Body of pancreas (tissue), 4 donors: Measurements from ENCODE around the gene ENO3. TPM values are rescaled to one million over a fixed set of nuclear protein-coding genes. Genes with fewer than 3 reads are reported as not detected.
A peak's percentile ranks its signal among the peaks of the same experiment; 100 is the strongest.

ENCODE experiments used
- ATAC-seq: fragments of 150-250 bp; one replicate; pipeline ENCODE4 v1.9.1; 2016
- DNase-seq, 4 donors: peaks; one replicate each; pipeline ENCODE4 v3.0.0-alpha.2; 2019
- H3K27ac ChIP-seq, 4 donors: fragments of 200-600 bp; sonication (generic); 1 replicate in 3 of 4; 2 replicates in 1 of 4; pipeline versions ENCODE4 v1.5.1 to v1.6.1; 2016 to 2019; ENCODE audit warnings: mild to moderate bottlenecking in 1 of 4, mixed read lengths in 1 of 4, moderate library complexity in 1 of 4
- H3K27me3 ChIP-seq, 2 donors: fragments of 200-600 bp; sonication (generic); one replicate each; pipeline ENCODE4 v1.6.0; 2016; ENCODE audit warnings: mild to moderate bottlenecking in 1 of 2
- H3K36me3 ChIP-seq, 2 donors: fragments of 200-600 bp; sonication (generic); replicated peaks in 1 of 2; 2 replicates each; pipeline ENCODE4 v1.5.1; 2016; ENCODE audit warnings: low read depth in 2 of 2; ENCODE audit not compliant: insufficient read depth in 1 of 2
- H3K4me1 ChIP-seq: fragments of 200-600 bp; sonication (generic); one replicate; pipeline ENCODE4 v1.6.0; 2016
- H3K4me3 ChIP-seq, 2 donors: fragments of 200-600 bp; sonication (generic); 1 replicate in 1 of 2; 2 replicates in 1 of 2; pipeline ENCODE4 v1.5.1; 2016 to 2019
- H3K9me3 ChIP-seq, 3 donors: fragments of 200-600 bp; sonication (generic); 1 replicate in 2 of 3; 2 replicates in 1 of 3; pipeline ENCODE4 v1.5.1; 2016
- POLR2A ChIP-seq, 3 donors: fragments of 450-650 bp; IDR thresholded peaks; one replicate each; pipeline ENCODE4 v1.6.1; 2016; ENCODE audit warnings: antibody characterized with exemption in 3 of 3, mild to moderate bottlenecking in 2 of 3
- WGBS, 2 donors: methylation state at CpG; one replicate each; pipeline ENCODE4 v1.1.5; 2017; 5-methylcytosine and 5-hydroxymethylcytosine counted together
- intact Hi-C: fragments of 100-400 bp; cut with DNase I; formaldehyde crosslinking; loops from one replicate; pipeline ENCODE4 v1.15.1; 2023
- total RNA-seq, 2 donors: library from RNA; depleted of rRNA; stranded (reverse); fragments of >200 nt; gene quantifications; one replicate each; pipeline ENCODE4 v1.1.0, GENCODE V29; 2016
- TF ChIP-seq, protein P1 (sequence below), 7 experiments: fragments of 450-650 bp in 4 of 7; fragments of 200-600 bp in 3 of 7; sonication (generic) in 3 of 7; IDR thresholded peaks; one replicate each; pipeline ENCODE4 v1.5.1; 2016 to 2019; ENCODE audit warnings: antibody characterized with exemption in 7 of 7

The ENO3 gene
- total RNA-seq, 2 donors from 2014 or later: 3.3 to 3.6 TPM

GRCh38 chr17:4967539-4968485, 16.9 kb downstream of the ENO3 start, which contains the start of gene SPAG7:
SPAG7 (minus strand) TSS chr17:4967817; CDS start chr17:4967804, 13 bp downstream.
- 1 to 2% methylated on average over 32 to 66 of the region's 66 CpGs for WGBS, 2 donors
- peak within 1 kb of the TSS; percentile 59 to 71 for H3K4me3 ChIP-seq
- H3K4me1 ChIP-seq: peaks cover 23% of the 10 kb centered on the region
- intact Hi-C loops: no loop called here
- no peaks in the 10 kb centered on the region for H3K9me3 ChIP-seq
- no peaks in the 10 kb centered on the region for H3K27me3 ChIP-seq
- peaks cover 0 to 4% of the 10 kb centered on the region in 2 donors for H3K36me3 ChIP-seq
- TF ChIP-seq POLR2A (IDR thresholded peaks at IDR 0.05): peak; percentile 80 to 93 (median 91)
- TF ChIP-seq, protein P1, sequence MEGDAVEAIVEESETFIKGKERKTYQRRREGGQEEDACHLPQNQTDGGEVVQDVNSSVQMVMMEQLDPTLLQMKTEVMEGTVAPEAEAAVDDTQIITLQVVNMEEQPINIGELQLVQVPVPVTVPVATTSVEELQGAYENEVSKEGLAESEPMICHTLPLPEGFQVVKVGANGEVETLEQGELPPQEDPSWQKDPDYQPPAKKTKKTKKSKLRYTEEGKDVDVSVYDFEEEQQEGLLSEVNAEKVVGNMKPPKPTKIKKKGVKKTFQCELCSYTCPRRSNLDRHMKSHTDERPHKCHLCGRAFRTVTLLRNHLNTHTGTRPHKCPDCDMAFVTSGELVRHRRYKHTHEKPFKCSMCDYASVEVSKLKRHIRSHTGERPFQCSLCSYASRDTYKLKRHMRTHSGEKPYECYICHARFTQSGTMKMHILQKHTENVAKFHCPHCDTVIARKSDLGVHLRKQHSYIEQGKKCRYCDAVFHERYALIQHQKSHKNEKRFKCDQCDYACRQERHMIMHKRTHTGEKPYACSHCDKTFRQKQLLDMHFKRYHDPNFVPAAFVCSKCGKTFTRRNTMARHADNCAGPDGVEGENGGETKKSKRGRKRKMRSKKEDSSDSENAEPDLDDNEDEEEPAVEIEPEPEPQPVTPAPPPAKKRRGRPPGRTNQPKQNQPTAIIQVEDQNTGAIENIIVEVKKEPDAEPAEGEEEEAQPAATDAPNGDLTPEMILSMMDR (IDR thresholded peaks at IDR 0.05): peak in 1 of 7 experiments; percentile 22
- ATAC-seq (peak; percentile 86), DNase-seq (peak; percentile 96 to 97 (median 96))
- H3K27ac ChIP-seq: peak within 1 kb of the TSS; percentile 89 to 98 (median 94)

DNA sequence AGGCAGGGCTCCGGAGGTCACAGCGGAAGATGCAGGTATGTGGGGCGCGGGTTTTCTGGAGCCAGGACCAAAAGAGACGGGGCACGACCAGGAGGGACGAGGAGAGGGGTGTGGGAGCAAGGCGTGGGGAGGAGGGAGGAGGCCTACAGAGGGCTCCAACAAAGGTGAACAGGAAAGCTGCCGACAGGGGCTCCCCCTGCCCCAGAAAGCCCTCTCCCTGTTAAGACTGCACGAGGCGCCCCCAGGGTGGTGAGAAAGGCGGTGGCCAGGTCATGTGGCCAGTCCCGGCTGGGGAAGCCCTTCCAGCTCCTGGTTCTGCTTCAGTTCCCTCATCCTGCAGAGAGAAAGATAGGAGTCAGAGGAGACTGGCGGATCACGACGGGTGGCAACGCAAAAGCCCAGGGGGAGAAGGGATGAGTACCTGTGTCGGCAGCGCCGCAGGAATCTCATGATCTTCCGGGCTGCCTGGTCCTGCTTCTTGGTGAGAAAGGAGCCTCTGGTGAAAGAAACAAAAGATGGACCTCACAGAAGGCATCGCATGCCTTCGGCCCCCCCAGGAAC, 17.6 kb downstream of the ENO3 start:
- no peak for TF ChIP-seq POLR2A (IDR thresholded peaks at IDR 0.05)
- TF ChIP-seq, protein P1 (IDR thresholded peaks at IDR 0.05): no peak
- intact Hi-C loops: no loop called here
- DNase-seq (no peak), ATAC-seq (no peak)
- WGBS, 2 donors: 38 to 50% methylated on average over 21 to 23 of the region's 23 CpGs
- H3K9me3 ChIP-seq: no peaks in the 10 kb centered on the region
- H3K27me3 ChIP-seq: no peaks in the 10 kb centered on the region
- peaks cover 0 to 4% of the 10 kb centered on the region in 2 donors for H3K36me3 ChIP-seq
- H3K4me1 ChIP-seq: peaks cover 23% of the 10 kb centered on the region
- peak overlapping the region; percentile 89 to 98 (median 94) for H3K27ac ChIP-seq
- no peak overlapping the region for H3K4me3 ChIP-seq

DNA sequence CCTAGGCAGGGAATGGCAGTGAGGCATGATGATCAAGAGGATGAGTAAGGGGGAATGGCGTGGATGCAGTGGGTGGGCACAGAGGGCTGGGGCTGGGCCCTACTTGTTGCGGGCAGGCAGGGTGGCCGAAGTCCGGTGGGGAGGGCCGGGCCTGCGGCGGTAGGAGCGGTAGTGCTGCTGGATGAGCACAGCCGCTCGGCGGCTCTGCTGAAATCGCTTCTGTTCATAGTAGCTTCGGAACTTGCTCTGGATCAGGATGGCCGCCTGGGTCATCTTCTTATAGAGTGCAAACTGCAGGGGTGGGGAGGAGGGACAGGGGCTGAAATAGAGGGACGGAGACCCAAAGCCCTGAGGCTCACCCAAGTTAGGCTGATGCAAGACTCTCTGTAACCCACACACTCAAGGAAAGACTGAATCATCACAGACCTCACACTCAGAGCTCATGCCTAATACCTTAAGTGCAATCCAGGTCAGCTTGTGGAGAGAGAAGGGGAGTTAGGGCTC, 18.2 kb downstream of the ENO3 start:
- 86 to 89% methylated on average over 15 of the region's 15 CpGs for WGBS, 2 donors
- no peaks in the 10 kb centered on the region for H3K27me3 ChIP-seq

GRCh38 chr17:4969551-4970173, 18.7 kb downstream of the ENO3 start:
- intact Hi-C loops: no loop called here
- Histone ChIP-seq H3K4me3 (no peak overlapping the region), H3K27ac (peak overlapping the region in 2 of 4 donors; percentile 0 to 94), H3K9me3 (no peaks in the 10 kb centered on the region), H3K27me3 (no peaks in the 10 kb centered on the region), H3K4me1 (peaks cover 23% of the 10 kb centered on the region), H3K36me3 (peaks cover 0 to 4% of the 10 kb centered on the region in 2 donors)
- WGBS, 2 donors: 75 to 86% methylated on average over 16 of the region's 16 CpGs
- no peak for TF ChIP-seq POLR2A (IDR thresholded peaks at IDR 0.05)
- TF ChIP-seq, protein P1 (IDR thresholded peaks at IDR 0.05): no peak
- DNase-seq (no peak), ATAC-seq (no peak)

More for the DNA sequence above, 18.2 kb downstream of the ENO3 start:
- DNase-seq (peak in 1 of 4 donors; percentile 21), ATAC-seq (no peak)
- H3K9me3 ChIP-seq: no peaks in the 10 kb centered on the region
- peaks cover 0 to 4% of the 10 kb centered on the region in 2 donors for H3K36me3 ChIP-seq
- peak overlapping the region in 3 of 4 donors; percentile 89 to 95 (median 94) for H3K27ac ChIP-seq
- H3K4me1 ChIP-seq: peaks cover 23% of the 10 kb centered on the region
- intact Hi-C loops: no loop called here
- H3K4me3 ChIP-seq: no peak overlapping the region
- TF ChIP-seq, protein P1 (IDR thresholded peaks at IDR 0.05): no peak
- no peak for TF ChIP-seq POLR2A (IDR thresholded peaks at IDR 0.05)
